GM12891 (cell line): ENCODE results near the gene PLVAP.

Source experiments
- POLR2A ChIP-seq: IDR thresholded peaks from 2 replicates; pipeline ENCODE4 v1.6.1; 2011; ENCODE audit warnings: low read depth, low read length, control low read depth
- POLR2AphosphoS5 ChIP-seq: IDR thresholded peaks from 2 replicates; pipeline ENCODE4 v1.6.1; 2011; ENCODE audit warnings: low read depth, low read length, control low read depth
- SPI1 ChIP-seq: IDR thresholded peaks from 2 replicates; pipeline ENCODE4 v1.6.1; 2011; ENCODE audit warnings: low read depth, low read length, control low read depth

DNA sequence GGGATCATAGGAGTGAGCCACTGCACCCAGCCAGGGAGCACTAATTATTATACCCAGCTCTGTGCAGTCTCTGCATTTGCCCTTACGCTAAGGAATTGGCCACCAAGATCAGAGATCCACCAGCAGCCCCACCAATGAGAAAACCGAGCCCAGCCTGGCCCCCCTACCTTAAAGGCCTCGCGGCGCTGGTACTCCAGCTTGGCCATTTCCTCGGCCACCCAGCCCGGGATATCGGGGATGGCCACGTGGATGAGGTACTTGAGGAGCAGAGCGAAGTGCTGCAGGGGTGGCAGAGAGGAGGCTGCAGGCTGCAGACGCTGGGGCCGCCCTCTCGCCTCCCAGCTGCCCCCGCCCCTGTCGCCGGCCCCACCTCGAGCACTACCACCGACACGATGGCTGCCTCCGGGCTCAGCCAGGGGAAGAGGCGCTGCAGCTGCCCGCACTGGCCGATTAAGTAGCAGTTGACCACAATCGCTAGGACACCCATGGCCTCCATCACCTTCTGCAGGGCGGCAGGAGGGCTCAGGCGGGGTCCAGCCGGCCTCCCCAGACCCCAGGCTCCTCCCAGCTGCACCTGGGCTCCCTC is 50.0 kb downstream of the PLVAP start:
- no peak for TF ChIP-seq POLR2AphosphoS5
- TF ChIP-seq POLR2A = no peak
- no peak for TF ChIP-seq SPI1
